ENCODE measurements around the gene BNIPL.
A peak's percentile ranks its signal among the peaks of the same experiment; 100 is the strongest.

Gene BNIPL

GRCh38 chr1:151069103-151069486 is 32.7 kb downstream of the BNIPL start:
- no peak for DNase-seq (ENCODE audit: low read depth)
- no peak overlapping the region for H3K4me3 ChIP-seq (ENCODE audit: low read depth, low read length)
- TF ChIP-seq, protein P1, sequence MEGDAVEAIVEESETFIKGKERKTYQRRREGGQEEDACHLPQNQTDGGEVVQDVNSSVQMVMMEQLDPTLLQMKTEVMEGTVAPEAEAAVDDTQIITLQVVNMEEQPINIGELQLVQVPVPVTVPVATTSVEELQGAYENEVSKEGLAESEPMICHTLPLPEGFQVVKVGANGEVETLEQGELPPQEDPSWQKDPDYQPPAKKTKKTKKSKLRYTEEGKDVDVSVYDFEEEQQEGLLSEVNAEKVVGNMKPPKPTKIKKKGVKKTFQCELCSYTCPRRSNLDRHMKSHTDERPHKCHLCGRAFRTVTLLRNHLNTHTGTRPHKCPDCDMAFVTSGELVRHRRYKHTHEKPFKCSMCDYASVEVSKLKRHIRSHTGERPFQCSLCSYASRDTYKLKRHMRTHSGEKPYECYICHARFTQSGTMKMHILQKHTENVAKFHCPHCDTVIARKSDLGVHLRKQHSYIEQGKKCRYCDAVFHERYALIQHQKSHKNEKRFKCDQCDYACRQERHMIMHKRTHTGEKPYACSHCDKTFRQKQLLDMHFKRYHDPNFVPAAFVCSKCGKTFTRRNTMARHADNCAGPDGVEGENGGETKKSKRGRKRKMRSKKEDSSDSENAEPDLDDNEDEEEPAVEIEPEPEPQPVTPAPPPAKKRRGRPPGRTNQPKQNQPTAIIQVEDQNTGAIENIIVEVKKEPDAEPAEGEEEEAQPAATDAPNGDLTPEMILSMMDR (IDR thresholded peaks at IDR 0.05; ENCODE audit: insufficient read depth, low read depth, low read length, missing control alignments), result no peak

GRCh38 chr1:151070474-151071276 is 34.3 kb downstream of the BNIPL start, which contains the start of gene GABPB2:
Gene GABPB2, plus strand, starts transcription at chr1:151070761. Its CDS starts 17,429 bp downstream, at chr1:151088190.
- peak; percentile 96 for DNase-seq (ENCODE audit: low read depth)

DNA sequence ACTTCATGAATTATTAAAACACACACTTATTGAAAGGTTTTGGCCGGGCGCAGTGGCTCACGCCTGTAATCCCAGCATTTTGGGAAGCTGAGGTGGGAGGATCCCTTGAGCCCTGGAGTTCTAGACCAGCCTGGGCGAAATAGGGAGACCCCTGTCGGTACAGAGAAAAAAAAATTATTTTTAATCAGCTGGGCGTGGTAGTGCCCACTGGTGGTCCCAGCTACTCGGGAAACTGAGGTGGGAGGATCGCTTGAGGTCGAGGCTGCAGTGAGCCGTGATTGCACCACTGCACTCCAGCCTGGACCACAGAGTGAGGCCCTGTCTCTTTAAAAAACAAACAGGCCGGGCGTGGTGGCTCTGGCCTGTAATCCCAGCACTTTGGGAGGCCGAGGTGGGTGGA is 35.8 kb downstream of the BNIPL start:
- no peak overlapping the region for H3K4me3 ChIP-seq (ENCODE audit: low read depth, low read length)
- DNase-seq (ENCODE audit: low read depth), result no peak
- TF ChIP-seq, protein P1 (IDR thresholded peaks at IDR 0.05; ENCODE audit: insufficient read depth, low read depth, low read length, missing control alignments), result no peak

More at GRCh38 chr1:151070474-151071276, 34.3 kb downstream of the BNIPL start, which contains the start of gene GABPB2:
- peak within 1 kb of the TSS; percentile 97 for H3K4me3 ChIP-seq (ENCODE audit: low read depth, low read length)
- TF ChIP-seq, protein P1 (IDR thresholded peaks at IDR 0.05; ENCODE audit: insufficient read depth, low read depth, low read length, missing control alignments), result peak; percentile 98

GRCh38 chr1:151085953-151086559 is 49.7 kb downstream of the BNIPL start:
- TF ChIP-seq, protein P1 (IDR thresholded peaks at IDR 0.05; ENCODE audit: insufficient read depth, low read depth, low read length, missing control alignments), result no peak
- no peak overlapping the region for H3K4me3 ChIP-seq (ENCODE audit: low read depth, low read length)
- DNase-seq (ENCODE audit: low read depth), result no peak

Data from GM12865 (cell line).